ENCODE measurements around the gene CARD9.
"Not testable (repeated sequence)": the region's sequence is repeated elsewhere in the genome, so short reads cannot be mapped to it uniquely, and the experiment has no call there.

DNA sequence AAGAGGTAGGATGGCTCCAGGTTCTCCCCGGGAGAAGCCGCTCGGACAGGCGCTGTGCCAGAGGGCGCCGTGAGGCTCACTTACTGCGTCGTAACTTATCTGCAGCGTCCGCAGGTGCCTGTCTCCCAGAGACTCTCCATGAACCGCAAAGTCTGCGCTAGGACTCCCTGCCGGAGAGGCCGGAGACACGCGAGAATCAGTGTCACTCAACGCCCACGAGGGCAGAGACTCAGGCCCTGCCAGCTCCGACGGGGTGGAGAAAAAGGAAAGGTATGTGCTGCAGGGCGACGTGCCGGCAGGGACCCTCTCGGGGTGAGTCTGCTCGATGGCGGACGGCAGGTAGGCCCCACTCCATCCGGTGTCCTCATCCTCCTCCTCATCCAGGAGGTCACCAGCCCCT, 33.6 kb upstream of the CARD9 start:
- TF ChIP-seq CTCF (conservative IDR thresholded peaks at IDR 0.05; ENCODE audit: low read depth, low read length); EZH2 (IDR thresholded peaks at IDR 0.05; ENCODE audit: low read length, unreplicated experiment); EZH2phosphoT487 (IDR thresholded peaks at IDR 0.05; ENCODE audit: borderline replicate concordance, low read length): not testable (repeated sequence)
